ENCODE data around the gene KAT8.

DNA sequence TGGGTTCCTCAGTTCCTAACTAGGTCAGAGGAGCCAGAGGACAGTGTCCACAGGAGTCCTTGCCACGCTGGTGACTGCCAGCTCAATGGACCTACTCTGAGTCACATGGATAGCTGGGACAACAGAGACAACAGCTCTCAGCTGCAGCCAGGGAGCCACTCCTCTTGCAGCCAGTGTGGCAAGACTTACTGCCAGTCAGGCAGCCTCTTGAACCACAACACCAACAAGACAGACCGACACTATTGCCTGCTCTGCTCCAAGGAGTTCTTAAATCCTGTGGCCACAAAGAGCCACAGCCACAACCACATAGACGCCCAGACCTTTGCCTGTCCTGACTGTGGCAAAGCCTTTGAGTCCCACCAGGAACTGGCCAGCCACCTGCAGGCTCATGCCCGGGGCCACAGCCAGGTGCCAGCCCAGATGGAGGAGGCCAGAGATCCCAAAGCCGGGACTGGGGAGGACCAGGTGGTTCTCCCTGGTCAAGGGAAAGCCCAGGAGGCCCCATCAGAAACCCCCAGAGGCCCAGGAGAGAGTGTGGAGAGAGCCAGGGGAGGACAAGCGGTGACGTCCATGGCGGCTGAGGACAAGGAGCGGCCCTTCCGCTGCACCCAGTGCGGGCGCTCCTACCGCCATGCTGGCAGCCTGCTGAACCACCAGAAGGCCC, 36.6 kb upstream of the KAT8 start:
- TF ChIP-seq, protein P1, sequence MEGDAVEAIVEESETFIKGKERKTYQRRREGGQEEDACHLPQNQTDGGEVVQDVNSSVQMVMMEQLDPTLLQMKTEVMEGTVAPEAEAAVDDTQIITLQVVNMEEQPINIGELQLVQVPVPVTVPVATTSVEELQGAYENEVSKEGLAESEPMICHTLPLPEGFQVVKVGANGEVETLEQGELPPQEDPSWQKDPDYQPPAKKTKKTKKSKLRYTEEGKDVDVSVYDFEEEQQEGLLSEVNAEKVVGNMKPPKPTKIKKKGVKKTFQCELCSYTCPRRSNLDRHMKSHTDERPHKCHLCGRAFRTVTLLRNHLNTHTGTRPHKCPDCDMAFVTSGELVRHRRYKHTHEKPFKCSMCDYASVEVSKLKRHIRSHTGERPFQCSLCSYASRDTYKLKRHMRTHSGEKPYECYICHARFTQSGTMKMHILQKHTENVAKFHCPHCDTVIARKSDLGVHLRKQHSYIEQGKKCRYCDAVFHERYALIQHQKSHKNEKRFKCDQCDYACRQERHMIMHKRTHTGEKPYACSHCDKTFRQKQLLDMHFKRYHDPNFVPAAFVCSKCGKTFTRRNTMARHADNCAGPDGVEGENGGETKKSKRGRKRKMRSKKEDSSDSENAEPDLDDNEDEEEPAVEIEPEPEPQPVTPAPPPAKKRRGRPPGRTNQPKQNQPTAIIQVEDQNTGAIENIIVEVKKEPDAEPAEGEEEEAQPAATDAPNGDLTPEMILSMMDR (IDR thresholded peaks at IDR 0.05) = no peak
- no peak for TF ChIP-seq POLR2A (IDR thresholded peaks at IDR 0.05)

Data from body of pancreas (tissue), 4 donors.